HEK293T (cell line): ENCODE measurements around the gene PPP2R5D.
"Not testable (repeated sequence)": the region's sequence is repeated elsewhere in the genome, so short reads cannot be mapped to it uniquely, and the experiment has no call there.

Source experiments
- CTCF ChIA-PET: fragments of 350-600 bp; formaldehyde crosslinking; extraction: SDS; loops from one replicate; lab custom pipeline; 2021; ENCODE audit warnings: antibody characterized with exemption, inconsistent platforms; lab: Yijun Ruan, JAX
- POLR2A ChIA-PET: fragments of 350-600 bp; formaldehyde crosslinking; extraction: SDS; loops from one replicate; lab custom pipeline; 2020; ENCODE audit warnings: antibody characterized with exemption, inconsistent platforms; lab: Yijun Ruan, JAX
- DNase-seq: peaks from one replicate; pipeline ENCODE4 v3.0.0; 2012; ENCODE audit warnings: mixed read lengths; ENCODE audit errors: extremely low spot score
- ARNT ChIP-seq: fragments of 450-650 bp; IDR thresholded peaks from 2 replicates; pipeline ENCODE4 v1.6.1; 2017; ENCODE audit warnings: mild to moderate bottlenecking
- BHLHE40 ChIP-seq: fragments of 450-650 bp; IDR thresholded peaks from 2 replicates; pipeline ENCODE4 v1.6.1; 2016; ENCODE audit warnings: mild to moderate bottlenecking, moderate library complexity, borderline replicate concordance
- CTBP1 ChIP-seq: fragments of 450-650 bp; IDR thresholded peaks from 2 replicates; pipeline ENCODE4 v1.6.1; 2016; ENCODE audit warnings: borderline replicate concordance
- ELF4 ChIP-seq: fragments of 450-650 bp; IDR thresholded peaks from 2 replicates; pipeline ENCODE4 v1.6.1; 2017; ENCODE audit warnings: antibody characterized with exemption
- FOXA1 ChIP-seq: fragments of 450-650 bp; IDR thresholded peaks from 2 replicates; pipeline ENCODE4 v1.6.1; 2016; ENCODE audit warnings: mild to moderate bottlenecking
- FOXK2 ChIP-seq: fragments of 450-650 bp; IDR thresholded peaks from 2 replicates; pipeline ENCODE4 v1.6.1; 2016; ENCODE audit warnings: mild to moderate bottlenecking
- FOXM1 ChIP-seq: fragments of 450-650 bp; IDR thresholded peaks from 2 replicates; pipeline ENCODE4 v1.6.1; 2017; ENCODE audit warnings: mild to moderate bottlenecking, borderline replicate concordance
- HDGF ChIP-seq: fragments of 450-650 bp; IDR thresholded peaks from 2 replicates; pipeline ENCODE4 v1.6.1; 2017; ENCODE audit warnings: antibody characterized with exemption, borderline replicate concordance
- L3MBTL2 ChIP-seq: fragments of 450-650 bp; conservative IDR thresholded peaks from 2 replicates; pipeline ENCODE4 v1.6.1; 2016; ENCODE audit warnings: mild to moderate bottlenecking
- LEF1 ChIP-seq: fragments of 450-650 bp; IDR thresholded peaks from 2 replicates; pipeline ENCODE4 v1.6.1; 2017; ENCODE audit warnings: mild to moderate bottlenecking, borderline replicate concordance
- NFRKB ChIP-seq: fragments of 450-650 bp; IDR thresholded peaks from 2 replicates; pipeline ENCODE4 v1.6.1; 2016; ENCODE audit warnings: mild to moderate bottlenecking, moderate library complexity
- SP1 ChIP-seq: fragments of 450-650 bp; IDR thresholded peaks from 2 replicates; pipeline ENCODE4 v1.6.1; 2017
- SUZ12 ChIP-seq: fragments of 450-650 bp; IDR thresholded peaks from 2 replicates; pipeline ENCODE4 v1.6.1; 2016; ENCODE audit warnings: mild to moderate bottlenecking
- TARDBP ChIP-seq: fragments of 450-650 bp; IDR thresholded peaks from 2 replicates; pipeline ENCODE4 v1.6.1; 2016
- ZNF384 ChIP-seq: fragments of 450-650 bp; IDR thresholded peaks from 2 replicates; pipeline ENCODE4 v1.6.1; 2016
- TF ChIP-seq, protein P1 (sequence below): fragments of 450-650 bp; IDR thresholded peaks from 2 replicates; pipeline ENCODE4 v1.6.1; 2016

Gene PPP2R5D

DNA sequence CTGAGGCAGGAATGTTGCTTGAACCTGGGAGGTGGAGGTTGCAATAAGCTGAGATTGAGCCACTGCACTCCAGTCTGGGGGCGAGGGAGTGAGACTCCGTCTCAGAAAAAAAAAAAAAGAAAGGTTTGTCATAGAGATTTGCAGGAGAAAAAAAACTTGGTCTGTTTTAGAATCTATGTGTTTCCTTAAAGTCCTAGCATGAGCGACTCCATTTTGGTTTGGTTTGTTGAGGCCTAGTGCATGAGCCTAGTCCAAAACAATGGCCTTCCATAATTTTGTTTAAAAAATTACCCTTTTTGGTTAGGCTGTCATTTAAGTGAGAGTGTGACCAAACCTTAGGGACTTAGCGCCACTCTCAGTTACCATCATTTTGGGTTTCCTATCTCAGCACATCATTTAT, 32.0 kb upstream of the PPP2R5D start:
- POLR2A ChIA-PET, result no interaction called here
- CTCF ChIA-PET, result interaction anchor here (1.1 kb wide), 1 partner anchor 12 kb away, joined by 3 read pairs; no protein-coding TSS in a partner anchor
- no peak for TF ChIP-seq ZNF384
- TF ChIP-seq HDGF, result no peak
- no peak for TF ChIP-seq ARNT
- TF ChIP-seq NFRKB, result no peak
- no peak for TF ChIP-seq SUZ12
- TF ChIP-seq, protein P1, sequence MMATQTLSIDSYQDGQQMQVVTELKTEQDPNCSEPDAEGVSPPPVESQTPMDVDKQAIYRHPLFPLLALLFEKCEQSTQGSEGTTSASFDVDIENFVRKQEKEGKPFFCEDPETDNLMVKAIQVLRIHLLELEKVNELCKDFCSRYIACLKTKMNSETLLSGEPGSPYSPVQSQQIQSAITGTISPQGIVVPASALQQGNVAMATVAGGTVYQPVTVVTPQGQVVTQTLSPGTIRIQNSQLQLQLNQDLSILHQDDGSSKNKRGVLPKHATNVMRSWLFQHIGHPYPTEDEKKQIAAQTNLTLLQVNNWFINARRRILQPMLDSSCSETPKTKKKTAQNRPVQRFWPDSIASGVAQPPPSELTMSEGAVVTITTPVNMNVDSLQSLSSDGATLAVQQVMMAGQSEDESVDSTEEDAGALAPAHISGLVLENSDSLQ, result no peak
- no peak for DNase-seq

DNA sequence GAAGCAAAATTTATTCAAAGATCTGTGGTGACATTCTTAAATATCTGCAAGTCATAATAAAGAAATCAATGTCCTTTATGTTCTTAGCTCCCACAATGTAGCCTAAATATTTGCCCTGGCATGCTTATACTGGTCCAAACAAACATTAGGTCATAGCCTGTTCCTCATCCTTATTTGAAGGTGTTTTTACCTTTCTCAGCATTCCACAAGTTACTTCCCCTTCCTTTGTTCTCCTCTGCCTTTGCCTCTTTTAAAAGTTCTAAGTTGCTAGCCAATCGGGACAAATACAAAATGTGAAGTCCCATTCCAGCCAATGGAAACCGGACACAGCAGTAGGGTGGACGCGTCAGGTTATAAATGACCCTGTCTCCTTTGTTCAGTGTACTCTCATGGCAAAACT, 30.0 kb upstream of the PPP2R5D start:
- POLR2A ChIA-PET, CTCF ChIA-PET, DNase-seq: not testable (repeated sequence)

DNA sequence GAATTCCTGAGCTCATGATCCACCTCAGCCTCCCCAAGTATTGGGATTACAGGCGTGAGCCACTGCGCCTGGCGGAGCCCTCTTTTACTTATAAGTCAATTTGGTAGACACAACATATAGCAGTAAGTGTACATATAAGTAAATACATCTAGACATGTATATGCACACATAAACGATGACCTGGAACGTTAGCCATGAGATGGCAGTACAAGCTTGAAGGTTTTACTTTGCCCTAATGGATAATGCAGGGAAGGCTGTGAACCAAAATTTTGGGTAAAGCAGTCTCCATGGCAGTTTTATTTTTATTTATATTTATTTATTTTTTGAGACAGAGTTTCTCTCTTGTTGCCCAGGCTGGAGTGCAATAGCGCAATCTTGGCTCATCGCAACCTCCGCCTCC, 26.2 kb upstream of the PPP2R5D start:
- ChIA-PET POLR2A (interaction anchor here (1.2 to 1.4 kb wide), 2 partner anchors 22 to 25 kb away, joined by 4 to 8 read pairs; partner anchors contain the start of gene PPP2R5D), CTCF (no interaction called here)
- TF ChIP-seq CTBP1 (no peak), TARDBP (no peak), BHLHE40 (no peak), LEF1 (no peak)
- DNase-seq, result no peak

DNA sequence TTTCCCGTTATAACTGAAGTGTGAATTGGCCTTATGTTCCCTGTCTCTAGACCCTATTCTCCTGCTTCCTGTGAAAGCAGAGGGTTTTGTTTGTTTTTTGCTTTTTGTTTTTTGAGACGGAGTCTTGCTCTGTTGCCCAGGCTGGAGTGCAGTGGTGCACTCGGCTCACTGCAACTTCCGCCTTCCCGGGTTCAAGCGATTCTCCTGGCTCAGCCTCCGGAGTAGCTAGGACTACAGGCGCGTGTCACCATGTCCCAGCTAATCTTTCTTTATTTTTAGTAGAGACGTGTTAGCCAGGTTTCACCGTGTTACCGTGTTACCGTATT, 24.5 kb upstream of the PPP2R5D start:
- no peak for TF ChIP-seq ELF4
- no peak for TF ChIP-seq HDGF
- TF ChIP-seq, protein P1, result no peak
- no peak for DNase-seq
- ChIA-PET CTCF (no interaction called here), POLR2A (interaction anchor here (1.0 kb wide), 1 partner anchor 31 kb away, joined by 4 read pairs; the partner anchor contains the start of gene CNPY3)

DNA sequence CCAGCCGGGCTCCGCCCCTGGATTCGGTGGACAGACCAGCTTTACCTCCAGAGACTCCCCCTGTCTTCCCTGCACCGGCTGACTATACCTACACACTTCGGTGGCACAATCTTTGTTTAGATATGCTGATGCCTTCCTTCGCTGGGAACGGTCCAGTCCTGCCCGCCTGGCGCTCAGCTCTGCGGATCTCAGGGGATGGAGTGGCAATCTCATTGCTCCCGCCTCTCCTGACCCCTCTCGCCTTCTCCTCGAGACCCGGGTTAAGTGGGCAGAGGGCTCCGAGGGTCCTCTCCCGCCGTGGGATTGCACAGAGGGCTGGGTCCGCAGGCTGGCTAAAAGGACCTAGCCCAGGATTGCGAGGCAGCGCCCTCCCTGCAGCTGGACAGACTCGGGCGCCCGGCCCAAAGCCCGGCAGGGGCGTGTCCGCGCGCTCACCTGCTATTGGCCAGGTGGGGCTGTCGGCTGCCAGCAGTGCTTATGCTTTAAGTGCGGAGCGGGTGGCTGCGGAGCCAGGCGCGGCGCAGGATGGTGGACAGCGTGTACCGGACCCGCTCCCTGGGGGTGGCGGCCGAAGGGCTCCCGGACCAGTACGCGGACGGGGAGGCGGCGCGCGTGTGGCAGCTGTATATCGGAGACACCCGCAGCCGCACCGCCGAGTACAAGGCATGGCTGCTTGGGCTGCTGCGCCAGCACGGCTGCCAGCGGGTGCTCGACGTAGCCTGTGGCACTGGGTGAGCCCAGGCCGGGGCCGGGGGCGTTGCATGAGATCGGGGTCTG, 23.9 kb upstream of the PPP2R5D start, which contains the start of gene GNMT:
GNMT (plus strand) TSS at position 512 of the 777 bp plus-strand sequence; CDS start at position 526, 14 bp downstream.
- no peak for DNase-seq
- ChIA-PET POLR2A (interaction anchor here (1.0 to 1.6 kb wide), 2 partner anchors 18 to 31 kb away, joined by 4 to 6 read pairs; partner anchors contain the start of genes CNPY3 and PEX6), CTCF (interaction anchor here (0.5 to 0.6 kb wide), 2 partner anchors 494 to 962 kb away, joined by 3 read pairs; no protein-coding TSS in a partner anchor)
- TF ChIP-seq, protein P1, result no peak
- TF ChIP-seq SP1 (no peak), ELF4 (no peak), L3MBTL2 (no peak), BHLHE40 (no peak), NFRKB (no peak), FOXM1 (no peak), ARNT (no peak), FOXA1 (no peak), HDGF (no peak)

DNA sequence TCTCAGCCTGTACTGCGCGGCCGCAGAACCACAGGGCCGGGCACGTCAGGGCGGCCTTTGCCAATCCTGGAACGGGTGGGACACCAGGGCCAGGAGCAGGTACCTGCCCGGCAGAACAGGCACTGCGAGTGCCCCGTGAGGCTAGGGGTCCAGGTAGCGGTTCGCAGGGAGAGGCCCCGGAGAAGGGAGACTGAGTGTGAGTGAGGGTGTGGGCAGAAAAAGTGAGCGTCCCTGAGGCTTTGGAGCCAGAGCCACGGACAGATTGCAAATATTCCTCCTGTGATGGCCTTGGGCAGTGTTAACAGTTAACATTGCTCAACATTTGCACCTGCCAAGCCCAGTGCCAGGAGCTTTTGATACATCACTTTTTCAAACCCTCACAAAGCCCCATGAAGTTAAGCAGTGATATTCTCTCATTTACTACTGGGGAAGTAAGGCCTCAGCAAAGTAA, 23.3 kb upstream of the PPP2R5D start:
- ChIA-PET POLR2A (interaction anchor here (1.6 kb wide), 1 partner anchor 18 kb away, joined by 6 read pairs; the partner anchor contains the start of gene PEX6), CTCF (interaction anchor here (0.5 to 0.6 kb wide), 2 partner anchors 493 to 961 kb away, joined by 3 read pairs; no protein-coding TSS in a partner anchor)
- no peak for DNase-seq
- no peak for TF ChIP-seq SUZ12
- TF ChIP-seq FOXA1, result no peak
- no peak for TF ChIP-seq TARDBP
- TF ChIP-seq ARNT, result no peak

DNA sequence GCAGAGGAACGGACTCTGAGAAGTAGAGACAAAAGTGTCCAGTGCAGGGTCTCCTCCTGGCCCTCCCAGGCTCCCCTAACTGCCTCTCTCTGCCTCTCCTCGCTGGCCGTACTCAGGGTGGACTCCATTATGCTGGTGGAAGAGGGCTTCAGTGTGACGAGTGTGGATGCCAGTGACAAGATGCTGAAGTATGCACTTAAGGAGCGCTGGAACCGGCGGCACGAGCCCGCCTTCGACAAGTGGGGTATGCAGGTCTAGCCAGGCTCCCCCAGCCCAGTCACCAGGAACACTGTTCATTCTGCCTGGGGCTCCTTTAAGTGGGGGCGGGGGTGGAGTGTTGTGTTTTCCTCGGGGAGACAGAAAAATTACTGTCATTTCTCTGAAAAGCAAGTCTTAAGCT, 22.3 kb upstream of the PPP2R5D start:
- DNase-seq, result no peak
- TF ChIP-seq, protein P1, result no peak
- no peak for TF ChIP-seq TARDBP
- no peak for TF ChIP-seq NFRKB
- no peak for TF ChIP-seq SUZ12
- TF ChIP-seq LEF1, result no peak
- no peak for TF ChIP-seq ELF4
- no peak for TF ChIP-seq FOXM1
- TF ChIP-seq HDGF, result no peak
- TF ChIP-seq FOXK2, result no peak
- no peak for TF ChIP-seq FOXA1
- no peak for TF ChIP-seq SP1
- TF ChIP-seq CTBP1, result no peak
- TF ChIP-seq ARNT, result no peak
- CTCF ChIA-PET, result no interaction called here
- POLR2A ChIA-PET, result no interaction called here
